Hepatocyte (in vitro differentiated cells): ENCODE measurements around the gene AGRN.

ENCODE experiments used
- CTCF ChIP-seq: fragments of 200-600 bp; sonication (generic); IDR thresholded peaks from 2 replicates; pipeline ENCODE4 v1.5.1; 2016; ENCODE audit warnings: antibody characterized with exemption, mild to moderate bottlenecking; ENCODE audit not compliant: poor library complexity
- EZH2 ChIP-seq: fragments of 200-600 bp; sonication (generic); IDR thresholded peaks from 2 replicates; pipeline ENCODE4 v1.6.1; 2016; ENCODE audit warnings: antibody characterized with exemption, mild to moderate bottlenecking, borderline replicate concordance

GRCh38 chr1:983798-984475 lies 36.0 kb upstream of the AGRN start:
- no peak for TF ChIP-seq EZH2
- peak; percentile 96 for TF ChIP-seq CTCF
